Stomach (tissue), 4 donors: ENCODE measurements around the gene SHLD1.

ENCODE experiments used
- POLR2A ChIP-seq, 4 donors: fragments of 450-650 bp; IDR thresholded peaks; one replicate each; pipeline ENCODE4 v1.6.1; 2016; ENCODE audit warnings: antibody characterized with exemption in 4 of 4, control low read depth in 2 of 4, mild to moderate bottlenecking in 1 of 4, moderate library complexity in 1 of 4
- POLR2AphosphoS5 ChIP-seq, 3 donors: sonication (generic); formaldehyde crosslinking; IDR thresholded peaks; one replicate each; pipeline ENCODE4 v1.6.1; 2016; ENCODE audit warnings: antibody characterized with exemption in 3 of 3
- TF ChIP-seq, protein P1 (sequence below), 7 experiments: fragments of 450-650 bp in 4 of 7; fragments of 200-600 bp in 3 of 7; sonication (generic) in 3 of 7; IDR thresholded peaks; one replicate each; pipeline ENCODE4 v1.5.1; 2016 to 2019; ENCODE audit warnings: antibody characterized with exemption in 7 of 7, control low read depth in 2 of 7, mild to moderate bottlenecking in 1 of 7

DNA sequence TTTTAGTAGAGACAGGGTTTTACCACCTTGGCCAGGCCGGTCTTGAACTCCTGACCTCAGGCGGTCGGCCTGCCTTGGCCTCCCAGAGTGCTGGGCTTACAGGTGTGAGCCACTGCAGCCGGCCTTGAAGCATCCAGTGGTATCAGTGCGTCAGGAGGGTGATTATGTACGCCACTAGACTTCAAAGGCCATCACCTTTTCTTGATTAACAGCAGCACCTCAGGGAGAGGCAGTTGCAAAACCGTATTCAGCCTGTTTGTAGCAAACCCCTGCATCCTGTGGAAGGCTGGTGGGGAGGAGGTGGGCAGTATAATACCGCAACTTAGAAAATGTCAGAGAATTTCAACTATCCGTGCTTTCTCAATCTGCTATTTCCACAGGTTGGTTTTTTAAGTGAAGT lies 27.3 kb upstream of the SHLD1 start:
- TF ChIP-seq POLR2A (IDR thresholded peaks at IDR 0.05) (no peak), POLR2AphosphoS5 (IDR thresholded peaks at IDR 0.05) (no peak)
- TF ChIP-seq, protein P1, sequence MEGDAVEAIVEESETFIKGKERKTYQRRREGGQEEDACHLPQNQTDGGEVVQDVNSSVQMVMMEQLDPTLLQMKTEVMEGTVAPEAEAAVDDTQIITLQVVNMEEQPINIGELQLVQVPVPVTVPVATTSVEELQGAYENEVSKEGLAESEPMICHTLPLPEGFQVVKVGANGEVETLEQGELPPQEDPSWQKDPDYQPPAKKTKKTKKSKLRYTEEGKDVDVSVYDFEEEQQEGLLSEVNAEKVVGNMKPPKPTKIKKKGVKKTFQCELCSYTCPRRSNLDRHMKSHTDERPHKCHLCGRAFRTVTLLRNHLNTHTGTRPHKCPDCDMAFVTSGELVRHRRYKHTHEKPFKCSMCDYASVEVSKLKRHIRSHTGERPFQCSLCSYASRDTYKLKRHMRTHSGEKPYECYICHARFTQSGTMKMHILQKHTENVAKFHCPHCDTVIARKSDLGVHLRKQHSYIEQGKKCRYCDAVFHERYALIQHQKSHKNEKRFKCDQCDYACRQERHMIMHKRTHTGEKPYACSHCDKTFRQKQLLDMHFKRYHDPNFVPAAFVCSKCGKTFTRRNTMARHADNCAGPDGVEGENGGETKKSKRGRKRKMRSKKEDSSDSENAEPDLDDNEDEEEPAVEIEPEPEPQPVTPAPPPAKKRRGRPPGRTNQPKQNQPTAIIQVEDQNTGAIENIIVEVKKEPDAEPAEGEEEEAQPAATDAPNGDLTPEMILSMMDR (IDR thresholded peaks at IDR 0.05): no peak
